Measurements from ENCODE around the gene SEC22B.
"Not testable (repeated sequence)": the region's sequence is repeated elsewhere in the genome, so short reads cannot be mapped to it uniquely, and the experiment has no call there.

SEC22B gene

GRCh38 chr1:120144626-120145025 is 31.7 kb downstream of the SEC22B start:
- DNase-seq = not testable (repeated sequence)

- DNase-seq = not testable (repeated sequence)
Measured at GRCh38 chr1:120144169-120144568, 32.2 kb downstream of the SEC22B start.

GRCh38 chr1:120143334-120143733 is 33.0 kb downstream of the SEC22B start:
- not testable (repeated sequence) for DNase-seq

- DNase-seq = not testable (repeated sequence)
Measured at GRCh38 chr1:120142512-120143263, 33.6 kb downstream of the SEC22B start.

GRCh38 chr1:120141865-120142264 is 34.5 kb downstream of the SEC22B start:
- DNase-seq = not testable (repeated sequence)

- DNase-seq = not testable (repeated sequence)
Measured at GRCh38 chr1:120140656-120141265, 35.6 kb downstream of the SEC22B start.

- DNase-seq = not testable (repeated sequence)
Measured at GRCh38 chr1:120136086-120136485, 40.2 kb downstream of the SEC22B start.

- not testable (repeated sequence) for DNase-seq
Measured at GRCh38 chr1:120133928-120134325, 42.4 kb downstream of the SEC22B start.

- DNase-seq = no peak
Measured at GRCh38 chr1:120133228-120133927, 42.9 kb downstream of the SEC22B start.

GRCh38 chr1:120132406-120132763 is 43.9 kb downstream of the SEC22B start:
- DNase-seq = not testable (repeated sequence)

GRCh38 chr1:120131611-120132405 is 44.5 kb downstream of the SEC22B start:
- not testable (repeated sequence) for DNase-seq

GRCh38 chr1:120127921-120128320 is 48.4 kb downstream of the SEC22B start:
- not testable (repeated sequence) for DNase-seq

- DNase-seq = not testable (repeated sequence)
Measured at GRCh38 chr1:120126216-120126615, 50.1 kb downstream of the SEC22B start.

GRCh38 chr1:120124628-120125027 is 51.7 kb downstream of the SEC22B start:
- not testable (repeated sequence) for DNase-seq

GRCh38 chr1:120123813-120124510 is 52.4 kb downstream of the SEC22B start:
- not testable (repeated sequence) for DNase-seq

- DNase-seq = not testable (repeated sequence)
Measured at GRCh38 chr1:120122262-120122893, 53.9 kb downstream of the SEC22B start.

GRCh38 chr1:120121830-120122229 is 54.5 kb downstream of the SEC22B start:
- DNase-seq = not testable (repeated sequence)

- not testable (repeated sequence) for DNase-seq
Measured at GRCh38 chr1:120120525-120120924, 55.8 kb downstream of the SEC22B start.

GRCh38 chr1:120117371-120118177 is 58.7 kb downstream of the SEC22B start:
- not testable (repeated sequence) for DNase-seq

- not testable (repeated sequence) for DNase-seq
Measured at GRCh38 chr1:120116094-120116493, 60.2 kb downstream of the SEC22B start.

- not testable (repeated sequence) for DNase-seq
Measured at GRCh38 chr1:120113134-120113533, 63.2 kb downstream of the SEC22B start.

Measured in NCI-H2029 (cell line).